ENCODE results near the gene AKAP9.
"Not testable (repeated sequence)": the region's sequence is repeated elsewhere in the genome, so short reads cannot be mapped to it uniquely, and the experiment has no call there.

The AKAP9 gene

DNA sequence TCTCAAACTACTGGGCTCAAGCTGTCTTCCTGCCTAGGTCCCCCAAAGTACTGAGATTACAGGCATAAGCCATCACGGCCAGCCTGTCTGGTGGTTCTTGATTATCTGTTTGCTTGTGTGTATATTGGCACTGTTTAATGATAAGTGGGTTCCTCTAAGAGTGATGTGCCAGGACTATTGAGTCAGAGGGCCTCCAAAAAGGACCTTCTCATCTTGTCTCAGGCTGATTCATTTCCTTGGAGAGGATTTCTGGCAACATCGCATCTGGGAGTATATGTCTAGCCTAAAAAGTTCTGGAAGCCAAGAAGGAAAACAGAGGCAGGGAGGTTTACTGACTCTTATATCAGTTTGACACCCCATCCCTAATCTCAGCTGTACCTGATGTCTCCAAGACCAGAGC lies 27.1 kb upstream of the AKAP9 start:
- Histone ChIP-seq H3K36me3 (ENCODE audit: control insufficient read depth, insufficient read depth, low read length) (no peaks in the 10 kb centered on the region), H3K9ac (ENCODE audit: low read depth, low read length) (no peak overlapping the region), H3K4me3 (ENCODE audit: low read depth, low read length) (no peak overlapping the region), H3K9me3 (ENCODE audit: control insufficient read depth, insufficient read depth, low read length) (no peaks in the 10 kb centered on the region; the same call in 1 of the 2 replicates), H3K27me3 (ENCODE audit: control insufficient read depth, insufficient read depth, low read length) (no peaks in the 10 kb centered on the region), H3K4me1 (ENCODE audit: control insufficient read depth, insufficient read depth, low read length) (no peaks in the 10 kb centered on the region), H3K27ac (ENCODE audit: low read depth, low read length) (no peak overlapping the region)

DNA sequence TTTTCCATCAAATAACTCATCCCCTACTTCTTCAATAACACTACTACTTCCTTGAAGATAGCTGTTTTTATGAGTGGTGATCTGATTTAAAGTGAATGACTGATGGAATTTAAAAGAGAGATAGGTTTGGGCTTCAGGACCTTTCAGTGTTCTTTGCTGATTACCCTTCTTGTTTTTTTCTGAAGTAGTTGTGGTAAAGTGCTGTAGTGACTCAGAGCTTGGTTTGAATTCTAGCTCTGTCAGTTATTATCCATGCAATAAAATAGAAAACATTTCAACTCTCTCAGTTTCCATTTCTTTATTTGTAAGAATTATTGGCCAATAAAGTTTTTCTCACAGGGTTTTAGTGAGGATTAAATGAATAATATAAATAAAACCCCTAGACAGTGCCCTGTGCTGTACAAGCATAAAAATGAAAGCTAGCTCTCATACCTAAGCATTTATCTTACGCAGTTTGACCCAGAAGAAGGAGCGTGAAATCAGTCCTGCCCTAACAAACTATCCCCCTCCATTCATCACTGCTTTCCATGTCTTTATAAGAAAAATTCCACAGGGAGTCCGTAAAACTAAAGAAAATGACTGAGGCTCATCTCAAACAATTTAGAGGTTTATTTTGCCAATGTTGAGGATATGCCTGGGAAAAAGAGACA lies 25.1 kb upstream of the AKAP9 start:
- Histone ChIP-seq H3K9me3 (ENCODE audit: control insufficient read depth, insufficient read depth, low read length) (no peaks in the 10 kb centered on the region), H3K4me1 (ENCODE audit: control insufficient read depth, insufficient read depth, low read length) (no peaks in the 10 kb centered on the region), H3K9ac (ENCODE audit: low read depth, low read length) (no peak overlapping the region), H3K27ac (ENCODE audit: low read depth, low read length) (no peak overlapping the region), H3K4me3 (ENCODE audit: low read depth, low read length) (no peak overlapping the region), H3K36me3 (ENCODE audit: control insufficient read depth, insufficient read depth, low read length) (no peaks in the 10 kb centered on the region), H3K27me3 (ENCODE audit: control insufficient read depth, insufficient read depth, low read length) (no peaks in the 10 kb centered on the region)

DNA sequence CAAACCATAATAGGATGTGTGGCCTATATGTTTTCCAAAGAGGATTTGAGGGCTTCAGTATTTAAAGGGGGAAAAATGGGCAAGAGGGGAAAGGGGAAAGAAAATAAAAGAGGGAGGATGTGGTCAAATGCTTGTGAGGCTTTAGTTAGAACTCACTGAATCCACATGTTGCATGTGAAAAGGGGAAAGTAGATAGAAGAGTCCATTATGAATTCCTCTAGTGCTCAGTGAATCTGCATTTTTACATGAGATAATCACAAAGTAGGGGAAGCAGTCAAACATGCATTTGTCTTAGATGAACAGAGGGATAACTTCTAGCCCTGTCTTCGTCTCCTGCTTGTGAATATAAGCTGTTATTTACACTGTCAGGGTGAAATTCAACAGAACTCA lies 24.6 kb upstream of the AKAP9 start:
- H3K9ac ChIP-seq (ENCODE audit: low read depth, low read length) = no peak overlapping the region
- no peaks in the 10 kb centered on the region for H3K4me1 ChIP-seq (ENCODE audit: control insufficient read depth, insufficient read depth, low read length)
- H3K36me3 ChIP-seq (ENCODE audit: control insufficient read depth, insufficient read depth, low read length) = no peaks in the 10 kb centered on the region
- no peaks in the 10 kb centered on the region for H3K27me3 ChIP-seq (ENCODE audit: control insufficient read depth, insufficient read depth, low read length)
- no peak overlapping the region for H3K27ac ChIP-seq (ENCODE audit: low read depth, low read length)
- H3K4me3 ChIP-seq (ENCODE audit: low read depth, low read length) = no peak overlapping the region
- no peaks in the 10 kb centered on the region for H3K9me3 ChIP-seq (ENCODE audit: control insufficient read depth, insufficient read depth, low read length)

DNA sequence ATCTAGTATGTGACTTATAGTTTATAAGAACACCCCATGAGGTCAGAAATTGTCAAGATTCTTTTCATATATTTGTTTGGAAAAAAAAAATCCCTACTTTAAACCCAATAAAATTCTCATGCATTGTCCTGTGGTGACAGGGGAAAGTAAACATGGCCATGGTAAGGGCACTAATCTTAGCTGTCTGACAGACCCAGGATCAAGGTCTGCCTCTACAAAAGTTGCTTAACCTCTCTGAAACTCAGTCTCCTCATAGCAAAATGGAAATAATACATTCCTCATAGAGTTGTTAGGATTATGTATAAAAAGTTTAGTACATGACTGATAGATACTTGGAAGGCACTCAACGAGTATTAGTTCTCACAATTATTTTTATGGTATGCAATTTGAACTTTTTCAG lies 22.3 kb upstream of the AKAP9 start:
- Histone ChIP-seq H3K27me3 (ENCODE audit: control insufficient read depth, insufficient read depth, low read length) (no peaks in the 10 kb centered on the region), H3K9ac (ENCODE audit: low read depth, low read length) (no peak overlapping the region), H3K36me3 (ENCODE audit: control insufficient read depth, insufficient read depth, low read length) (no peaks in the 10 kb centered on the region), H3K4me3 (ENCODE audit: low read depth, low read length) (no peak overlapping the region), H3K9me3 (ENCODE audit: control insufficient read depth, insufficient read depth, low read length) (no peaks in the 10 kb centered on the region), H3K27ac (ENCODE audit: low read depth, low read length) (no peak overlapping the region), H3K4me1 (ENCODE audit: control insufficient read depth, insufficient read depth, low read length) (no peaks in the 10 kb centered on the region)

DNA sequence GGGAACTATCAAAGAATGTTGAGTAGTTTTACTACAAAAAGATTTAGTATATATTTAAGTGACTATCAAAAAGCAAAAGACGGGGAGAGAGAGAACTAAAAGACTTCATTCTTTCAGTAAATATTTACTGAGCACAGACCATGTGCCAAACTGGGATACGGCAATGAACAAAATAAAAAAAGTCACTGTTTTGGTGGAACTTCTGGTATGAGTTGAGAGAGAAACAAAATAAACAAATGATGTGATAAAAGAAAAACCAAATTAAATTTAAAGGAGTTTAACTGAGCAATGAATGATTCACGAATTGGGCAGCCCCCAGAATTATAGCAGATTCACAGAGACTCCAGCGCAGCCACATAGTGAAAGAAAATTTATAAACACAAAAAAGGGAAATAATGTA lies 17.8 kb upstream of the AKAP9 start:
- Histone ChIP-seq H3K27ac (ENCODE audit: low read depth, low read length) (no peak overlapping the region), H3K9ac (ENCODE audit: low read depth, low read length) (no peak overlapping the region), H3K36me3 (ENCODE audit: control insufficient read depth, insufficient read depth, low read length) (no peaks in the 10 kb centered on the region), H3K4me1 (ENCODE audit: control insufficient read depth, insufficient read depth, low read length) (no peaks in the 10 kb centered on the region), H3K27me3 (ENCODE audit: control insufficient read depth, insufficient read depth, low read length) (no peaks in the 10 kb centered on the region), H3K4me3 (ENCODE audit: low read depth, low read length) (no peak overlapping the region), H3K9me3 (ENCODE audit: control insufficient read depth, insufficient read depth, low read length) (no peaks in the 10 kb centered on the region)

DNA sequence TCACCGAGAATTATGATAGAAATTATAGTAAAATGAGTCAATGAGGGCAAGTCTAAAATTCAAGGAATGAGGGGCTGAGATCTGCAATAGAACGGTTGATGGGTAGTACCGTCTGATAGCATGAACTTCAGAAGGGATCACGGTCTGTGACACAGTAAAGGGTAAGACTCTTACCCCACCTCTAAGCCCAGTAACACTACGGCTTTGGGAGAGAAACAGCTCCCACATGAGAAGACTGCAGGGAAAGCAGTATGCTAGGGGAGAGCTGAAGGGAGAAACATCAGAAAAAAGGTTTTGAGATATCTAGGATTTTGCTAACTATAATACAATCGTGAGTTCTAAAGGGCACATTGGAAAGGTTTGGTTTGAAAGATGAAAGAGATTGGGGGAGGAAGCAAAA lies 12.8 kb upstream of the AKAP9 start:
- H3K27me3 ChIP-seq (ENCODE audit: control insufficient read depth, insufficient read depth, low read length) = no peaks in the 10 kb centered on the region
- H3K4me3 ChIP-seq (ENCODE audit: low read depth, low read length) = no peak overlapping the region
- no peak overlapping the region for H3K27ac ChIP-seq (ENCODE audit: low read depth, low read length)
- no peaks in the 10 kb centered on the region for H3K9me3 ChIP-seq (ENCODE audit: control insufficient read depth, insufficient read depth, low read length)
- no peaks in the 10 kb centered on the region for H3K4me1 ChIP-seq (ENCODE audit: control insufficient read depth, insufficient read depth, low read length)
- H3K36me3 ChIP-seq (ENCODE audit: control insufficient read depth, insufficient read depth, low read length) = no peaks in the 10 kb centered on the region
- no peak overlapping the region for H3K9ac ChIP-seq (ENCODE audit: low read depth, low read length)

DNA sequence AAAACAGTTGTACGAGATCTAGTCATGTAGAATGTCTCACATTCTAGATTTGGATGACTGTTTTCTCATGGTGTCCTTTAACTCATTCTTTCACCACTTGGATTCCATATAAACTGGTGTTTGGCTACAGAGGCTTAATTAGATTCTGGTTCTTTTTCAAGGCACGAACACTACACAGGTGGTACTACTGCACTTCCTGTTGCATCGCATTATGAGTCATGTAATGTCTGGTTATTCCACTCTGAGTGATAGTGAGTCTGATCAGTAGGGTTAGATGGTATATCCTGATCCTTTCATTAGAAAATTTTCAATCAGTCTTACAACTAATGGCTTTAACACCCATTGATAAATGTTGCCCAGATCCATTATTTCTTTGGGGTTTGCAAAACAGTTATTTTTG lies 11.2 kb upstream of the AKAP9 start:
- Histone ChIP-seq H3K4me1 (ENCODE audit: control insufficient read depth, insufficient read depth, low read length) (no peaks in the 10 kb centered on the region), H3K27ac (ENCODE audit: low read depth, low read length) (no peak overlapping the region), H3K9ac (ENCODE audit: low read depth, low read length) (no peak overlapping the region), H3K27me3 (ENCODE audit: control insufficient read depth, insufficient read depth, low read length) (no peaks in the 10 kb centered on the region), H3K36me3 (ENCODE audit: control insufficient read depth, insufficient read depth, low read length) (no peaks in the 10 kb centered on the region), H3K9me3 (ENCODE audit: control insufficient read depth, insufficient read depth, low read length) (no peaks in the 10 kb centered on the region), H3K4me3 (ENCODE audit: low read depth, low read length) (no peak overlapping the region)

DNA sequence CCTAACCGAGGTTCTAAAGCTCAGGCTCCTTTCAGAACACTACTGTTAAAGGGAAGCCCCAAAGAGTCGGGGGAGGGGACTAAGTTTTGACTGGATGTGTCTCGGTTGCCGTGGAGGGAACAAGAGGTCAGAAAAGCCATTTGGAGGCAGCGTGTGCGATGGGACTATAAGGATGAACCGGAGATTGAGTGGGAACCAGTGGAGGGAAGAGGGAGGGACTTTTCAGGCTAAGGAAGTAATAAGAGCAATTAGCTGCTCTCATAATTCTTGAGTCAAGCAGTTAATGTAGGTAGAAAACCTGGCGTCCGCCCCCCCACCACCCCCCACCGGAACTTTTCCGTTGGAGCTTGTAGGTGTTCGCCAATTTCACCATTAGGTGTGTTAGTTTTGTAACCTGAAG lies 491 bp upstream of the AKAP9 start:
- Histone ChIP-seq H3K4me1 (ENCODE audit: control insufficient read depth, insufficient read depth, low read length) (0 out of 2 replicates have a peak, but pooled peaks cover 5% of the 10 kb centered on the region), H3K9me3 (ENCODE audit: control insufficient read depth, insufficient read depth, low read length) (no peaks in the 10 kb centered on the region), H3K9ac (ENCODE audit: low read depth, low read length) (peak overlapping the region; percentile 92; the same call in 1 of the 2 replicates), H3K36me3 (ENCODE audit: control insufficient read depth, insufficient read depth, low read length) (no peaks in the 10 kb centered on the region), H3K27ac (ENCODE audit: low read depth, low read length) (peak overlapping the region; percentile 96), H3K27me3 (ENCODE audit: control insufficient read depth, insufficient read depth, low read length) (peaks cover 27% of the 10 kb centered on the region), H3K4me3 (ENCODE audit: low read depth, low read length) (peak overlapping the region; percentile 99)

DNA sequence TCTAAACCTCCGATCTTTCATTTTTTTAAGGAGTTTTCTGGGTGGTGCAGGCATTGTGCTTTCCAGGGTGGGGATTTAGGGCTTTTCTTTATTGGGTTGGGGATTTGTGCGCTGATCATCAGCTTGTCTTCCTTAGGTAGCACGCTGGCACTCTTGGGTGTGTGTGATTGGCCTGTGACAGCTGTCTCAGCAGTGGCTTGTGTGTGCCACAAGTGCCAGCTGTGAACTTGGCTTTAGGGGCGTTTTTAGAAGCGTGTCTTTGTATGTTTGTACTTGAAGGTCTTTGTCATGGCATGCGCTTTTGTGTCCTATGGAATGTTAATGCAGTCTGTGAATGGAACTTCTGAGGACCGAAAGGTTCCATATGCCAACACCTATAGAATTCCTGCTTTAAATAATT lies 788 bp downstream of the AKAP9 start:
- Histone ChIP-seq H3K4me1 (ENCODE audit: control insufficient read depth, insufficient read depth, low read length) (0 out of 2 replicates have a peak, but pooled peaks cover 5% of the 10 kb centered on the region), H3K4me3 (ENCODE audit: low read depth, low read length) (peak overlapping the region; percentile 99), H3K27ac (ENCODE audit: low read depth, low read length) (peak overlapping the region; percentile 96), H3K27me3 (ENCODE audit: control insufficient read depth, insufficient read depth, low read length) (peaks cover 27% of the 10 kb centered on the region), H3K9me3 (ENCODE audit: control insufficient read depth, insufficient read depth, low read length) (no peaks in the 10 kb centered on the region), H3K36me3 (ENCODE audit: control insufficient read depth, insufficient read depth, low read length) (no peaks in the 10 kb centered on the region), H3K9ac (ENCODE audit: low read depth, low read length) (peak overlapping the region; percentile 92)

DNA sequence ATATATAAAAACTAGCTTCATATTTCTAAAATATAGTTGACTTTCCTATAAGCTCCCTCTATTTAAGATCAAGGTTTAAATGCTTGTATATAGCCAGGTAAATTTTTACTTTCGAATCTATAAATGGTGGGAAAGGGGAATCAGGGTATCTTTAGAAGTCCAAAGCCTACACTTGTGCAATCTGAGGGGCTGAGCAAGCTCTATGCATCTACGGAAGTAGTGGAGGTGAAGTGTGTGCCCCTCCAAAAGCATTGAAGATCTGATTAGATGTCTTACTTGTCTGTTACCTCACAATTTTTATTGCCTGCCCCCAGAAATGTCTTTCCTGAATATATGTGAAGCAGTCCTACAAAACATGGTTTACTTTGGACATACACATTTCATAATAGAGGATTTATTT lies 1.6 kb downstream of the AKAP9 start:
- 0 out of 2 replicates have a peak, but pooled peaks cover 5% of the 10 kb centered on the region for H3K4me1 ChIP-seq (ENCODE audit: control insufficient read depth, insufficient read depth, low read length)
- H3K27me3 ChIP-seq (ENCODE audit: control insufficient read depth, insufficient read depth, low read length) = peaks cover 26% of the 10 kb centered on the region
- no peaks in the 10 kb centered on the region for H3K9me3 ChIP-seq (ENCODE audit: control insufficient read depth, insufficient read depth, low read length)
- no peaks in the 10 kb centered on the region for H3K36me3 ChIP-seq (ENCODE audit: control insufficient read depth, insufficient read depth, low read length)
- peak overlapping the region; percentile 99 for H3K4me3 ChIP-seq (ENCODE audit: low read depth, low read length)
- H3K27ac ChIP-seq (ENCODE audit: low read depth, low read length) = no peak overlapping the region
- H3K9ac ChIP-seq (ENCODE audit: low read depth, low read length) = no peak overlapping the region

DNA sequence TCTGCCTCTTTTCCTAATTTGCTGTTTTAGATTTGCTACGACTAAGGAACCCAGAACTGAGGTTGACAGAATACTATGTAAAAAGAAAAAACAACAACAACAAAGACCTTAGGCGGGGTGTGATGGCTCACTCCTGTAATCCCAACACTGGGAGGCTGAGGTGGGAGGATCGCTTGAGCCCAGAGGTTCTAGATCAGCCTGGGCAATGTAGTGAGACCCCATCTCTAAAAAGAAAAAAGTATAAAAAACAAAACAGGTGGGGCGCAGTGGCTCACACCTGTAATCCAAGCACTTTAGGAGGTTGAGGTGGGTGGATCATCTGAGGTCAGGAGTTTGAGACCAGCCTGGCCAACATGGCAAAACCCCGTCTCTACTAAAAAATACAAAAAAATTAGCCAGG lies 4.3 kb downstream of the AKAP9 start:
- not testable (repeated sequence) for H3K9ac ChIP-seq (ENCODE audit: low read depth, low read length); H3K9me3 ChIP-seq (ENCODE audit: control insufficient read depth, insufficient read depth, low read length); H3K27ac ChIP-seq (ENCODE audit: low read depth, low read length); H3K4me1 ChIP-seq (ENCODE audit: control insufficient read depth, insufficient read depth, low read length); H3K4me3 ChIP-seq (ENCODE audit: low read depth, low read length); H3K27me3 ChIP-seq (ENCODE audit: control insufficient read depth, insufficient read depth, low read length); H3K36me3 ChIP-seq (ENCODE audit: control insufficient read depth, insufficient read depth, low read length)
